GM18858 (cell line): Measurements from ENCODE around the gene SPHK2.
"Not testable (repeated sequence)": the region's sequence is repeated elsewhere in the genome, so short reads cannot be mapped to it uniquely, and the experiment has no call there.

Experiments used
- ATAC-seq: cut with Tn5 transposase; IDR thresholded peaks from one replicate; pipeline ENCODE4 v1.9.1; 2021; ENCODE audit not compliant: unreplicated experiment

SPHK2 gene

DNA sequence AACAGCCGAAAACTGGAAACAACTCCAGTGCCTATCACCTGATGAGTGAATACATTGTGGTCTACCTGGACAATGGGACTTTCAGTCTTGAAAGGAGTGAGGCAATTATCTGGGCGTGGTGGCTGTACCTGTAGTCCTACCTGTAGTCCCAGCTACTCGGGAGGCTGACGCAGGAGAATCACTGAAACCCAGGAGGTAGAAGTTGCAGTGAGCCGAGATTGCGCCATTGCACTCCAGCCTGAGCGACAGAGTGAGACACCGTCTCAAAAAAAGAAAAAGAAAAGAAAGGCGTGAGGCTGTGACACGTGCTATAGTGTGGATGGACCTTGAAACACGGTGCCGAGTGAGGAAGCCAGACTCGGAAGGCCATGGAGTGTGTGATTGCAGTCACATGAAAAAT is 57.6 kb downstream of the SPHK2 start:
- no peak for ATAC-seq

DNA sequence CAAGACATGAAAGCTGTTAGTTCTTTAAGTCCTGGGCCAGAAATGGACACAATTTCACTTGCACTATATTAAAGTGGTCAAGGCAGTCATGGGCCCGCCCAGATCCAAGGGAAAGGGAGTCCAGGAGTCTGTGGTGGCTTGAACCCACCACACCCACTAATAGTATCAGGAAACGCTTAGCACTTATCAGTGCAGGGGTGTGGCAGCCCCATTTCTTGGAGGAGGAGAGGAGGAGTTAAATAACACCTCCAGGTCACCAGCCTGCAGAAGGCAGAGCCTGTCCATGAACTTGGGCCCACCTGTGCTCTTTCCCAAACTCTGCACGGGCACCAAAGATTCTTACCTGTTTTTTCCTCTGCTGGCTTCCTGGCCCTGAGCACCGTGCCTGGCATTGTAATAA is 58.9 kb downstream of the SPHK2 start:
- no peak for ATAC-seq

DNA sequence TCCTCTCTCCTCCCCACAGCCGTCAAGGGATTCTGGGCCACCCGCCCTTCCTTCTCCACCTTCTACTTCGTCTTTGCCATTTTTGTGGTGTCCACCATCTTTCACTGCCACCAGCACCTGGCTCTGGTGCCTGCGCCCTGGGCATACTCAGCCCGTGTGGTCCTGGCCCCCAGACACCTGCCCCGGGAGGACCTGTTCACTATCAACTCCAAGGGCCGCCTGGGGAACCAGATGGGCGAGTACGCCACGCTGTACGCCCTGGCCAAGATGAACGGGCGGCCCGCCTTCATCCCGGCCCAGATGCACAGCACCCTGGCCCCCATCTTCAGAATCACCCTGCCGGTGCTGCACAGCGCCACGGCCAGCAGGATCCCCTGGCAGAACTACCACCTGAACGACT is 60.7 kb downstream of the SPHK2 start:
- not testable (repeated sequence) for ATAC-seq
